GM23338 (cell line): ENCODE measurements around the gene HSD17B1. TPM values are rescaled to one million over a fixed set of nuclear protein-coding genes. Genes with fewer than 3 reads are reported as not detected.

Experiments used
- ATAC-seq: fragments of 200-7000 bp; cut with Tn5 transposase; 3 replicates; pipeline ENCODE4 v1.9.1; 2020
- DNase-seq: peaks from one replicate; pipeline ENCODE4 v3.0.0-alpha.2; 2015; ENCODE audit warnings: low spot score
- H2AFZ ChIP-seq: fragments of 200-600 bp; sonication (generic); 2 replicates; pipeline ENCODE4 v1.8.0; 2016; ENCODE audit warnings: antibody characterized with exemption, mild to moderate bottlenecking, moderate library complexity
- H3F3A ChIP-seq: fragments of 200-600 bp; sonication (generic); replicated peaks from 2 replicates; pipeline ENCODE4 v1.8.0; 2017; ENCODE audit warnings: antibody characterized with exemption, mixed run types, low read depth
- H3K27ac ChIP-seq: fragments of 200-600 bp; sonication (generic); 2 replicates; pipeline ENCODE4 v1.6.1; 2016; ENCODE audit warnings: low read depth
- H3K27me3 ChIP-seq: fragments of 200-600 bp; sonication (generic); 2 replicates; pipeline ENCODE4 v1.8.0; 2016; ENCODE audit warnings: mild to moderate bottlenecking, mixed run types, moderate library complexity; ENCODE audit not compliant: insufficient read depth
- H3K36me3 ChIP-seq: fragments of 200-600 bp; sonication (generic); 2 replicates; pipeline ENCODE4 v1.8.0; 2016; ENCODE audit warnings: mild to moderate bottlenecking; ENCODE audit not compliant: insufficient read depth
- H3K4me1 ChIP-seq: fragments of 200-600 bp; sonication (generic); 2 replicates; pipeline ENCODE4 v1.8.0; 2016; ENCODE audit warnings: mild to moderate bottlenecking, moderate library complexity; ENCODE audit not compliant: insufficient read depth
- H3K4me2 ChIP-seq: fragments of 200-600 bp; sonication (generic); 2 replicates; pipeline ENCODE4 v1.7.1; 2017; ENCODE audit warnings: mixed run types
- H3K4me3 ChIP-seq: fragments of 200-600 bp; sonication (generic); 2 replicates; pipeline ENCODE4 v1.6.1; 2016; ENCODE audit warnings: mixed run types
- H3K79me2 ChIP-seq: fragments of 200-600 bp; sonication (generic); replicated peaks from 2 replicates; pipeline ENCODE4 v1.8.0; 2017; ENCODE audit warnings: mild to moderate bottlenecking; ENCODE audit not compliant: insufficient read depth
- H3K9me2 ChIP-seq: fragments of 200-600 bp; sonication (generic); 2 replicates; pipeline ENCODE4 v1.8.0; 2017; ENCODE audit not compliant: insufficient read depth
- H4K20me1 ChIP-seq: fragments of 200-600 bp; sonication (generic); replicated peaks from 2 replicates; pipeline ENCODE4 v1.8.0; 2017; ENCODE audit warnings: mild to moderate bottlenecking; ENCODE audit not compliant: insufficient read depth
- H3K27ac Mint-ChIP-seq: 2 replicates; pipeline ENCODE4 v1.8.0; 2020; ENCODE audit warnings: inconsistent platforms, mild to moderate bottlenecking, moderate library complexity, mixed read lengths
- H3K27me3 Mint-ChIP-seq: 3 replicates; pipeline ENCODE4 v1.8.0; 2022; ENCODE audit warnings: low read depth, mild to moderate bottlenecking, moderate library complexity, mixed read lengths, inconsistent platforms; ENCODE audit not compliant: insufficient read depth, poor library complexity
- H3K36me3 Mint-ChIP-seq: 3 replicates; pipeline ENCODE4 v1.8.0; 2021; ENCODE audit warnings: low read depth, mild to moderate bottlenecking, inconsistent platforms, moderate library complexity, mixed read lengths
- H3K4me1 Mint-ChIP-seq: 3 replicates; pipeline ENCODE4 v1.8.0; 2020; ENCODE audit warnings: mild to moderate bottlenecking, inconsistent platforms, mixed read lengths
- H3K4me3 Mint-ChIP-seq: 3 replicates; pipeline ENCODE4 v1.8.0; 2021; ENCODE audit warnings: moderate library complexity, mild to moderate bottlenecking, inconsistent platforms, mixed read lengths
- H3K9me3 Mint-ChIP-seq: 3 replicates; pipeline ENCODE4 v1.8.0; 2020; ENCODE audit warnings: moderate library complexity, mild to moderate bottlenecking, inconsistent platforms, mixed read lengths
- CREB1 ChIP-seq: fragments of 250-450 bp; sonication (Bioruptor Pico); IDR thresholded peaks from 2 replicates; pipeline ENCODE4 v1.5.0; 2020; ENCODE audit warnings: low read depth, mild to moderate bottlenecking, moderate library complexity
- CTCF ChIP-seq, 2 experiments: fragments of 200-600 bp in 1 of 2; sonication (generic) in 1 of 2; conservative IDR thresholded peaks; 2 replicates each; pipeline versions ENCODE4 v1.5.1 to v1.6.1; 2016 to 2017; ENCODE audit warnings: antibody characterized with exemption in 2 of 2, low read depth in 2 of 2, mild to moderate bottlenecking in 2 of 2, moderate library complexity in 1 of 2
- ETS1 ChIP-seq: IDR thresholded peaks from 2 replicates; pipeline ENCODE4 v1.6.1; 2016; ENCODE audit warnings: antibody characterized with exemption
- EZH2 ChIP-seq: fragments of 200-600 bp; sonication (generic); IDR thresholded peaks from one replicate; pipeline ENCODE4 v1.8.0; 2017; ENCODE audit warnings: antibody characterized with exemption, mild to moderate bottlenecking, low read depth; ENCODE audit not compliant: unreplicated experiment
- EZH2phosphoT487 ChIP-seq: fragments of 200-600 bp; sonication (generic); IDR thresholded peaks from one replicate; pipeline ENCODE4 v1.8.1; 2018; ENCODE audit warnings: antibody characterized with exemption; ENCODE audit not compliant: unreplicated experiment
- JUNB ChIP-seq: IDR thresholded peaks from one replicate; pipeline ENCODE4 v1.6.1; 2016; ENCODE audit warnings: antibody characterized with exemption; ENCODE audit not compliant: unreplicated experiment
- NANOG ChIP-seq: IDR thresholded peaks from 2 replicates; pipeline ENCODE4 v1.6.1; 2016; ENCODE audit warnings: antibody characterized with exemption, borderline replicate concordance
- POLR2AphosphoS5 ChIP-seq: IDR thresholded peaks from 2 replicates; pipeline ENCODE4 v1.6.1; 2016; ENCODE audit warnings: antibody characterized with exemption, low read depth
- REST ChIP-seq: IDR thresholded peaks from one replicate; pipeline ENCODE4 v1.6.1; 2018; ENCODE audit warnings: antibody characterized with exemption; ENCODE audit not compliant: unreplicated experiment
- STAT1 ChIP-seq: IDR thresholded peaks from one replicate; pipeline ENCODE4 v1.6.1; 2016; ENCODE audit warnings: antibody characterized with exemption; ENCODE audit not compliant: unreplicated experiment
- ZNF114 ChIP-seq: fragments of 250-450 bp; sonication (Bioruptor Pico); IDR thresholded peaks from 2 replicates; pipeline ENCODE4 v1.5.0; 2020; ENCODE audit warnings: mild to moderate bottlenecking, moderate library complexity
- ZNF462 ChIP-seq: fragments of 250-450 bp; sonication (Bioruptor Pico); IDR thresholded peaks from 2 replicates; pipeline ENCODE4 v1.5.0; 2020; ENCODE audit warnings: mild to moderate bottlenecking, moderate library complexity
- polyA plus RNA-seq: library from polyadenylated mRNA; unstranded; fragments of >200 nt; fragmentation: Nextera tagmentation; extraction: Ambion mirVana; gene quantifications from 2 replicates; pipeline ENCODE4 v1.2.1, GENCODE V29; 2016
- total RNA-seq: library from RNA; depleted of rRNA; stranded (reverse); fragments of >200 nt; shearing (Covaris generic); gene quantifications from 2 replicates; pipeline ENCODE4 v1.2.3, GENCODE V29; 2014

Gene HSD17B1
- total and polyA plus RNA-seq, 2 experiments from 2014 or later = 0.97 to 1.7 TPM

- Mint-ChIP-seq H3K4me3 (peak within 1 kb of the TSS; percentile 97), H3K4me1 (peaks cover 23% of the 10 kb centered on the region), H3K9me3 (no peaks in the 10 kb centered on the region), H3K36me3 (peaks cover 69% of the 10 kb centered on the region), H3K27ac (peak within 1 kb of the TSS; percentile 94), H3K27me3 (peaks cover 10% of the 10 kb centered on the region)
- no peak for TF ChIP-seq EZH2phosphoT487
- no peak for TF ChIP-seq ZNF114 (CRISPR knock-in tag)
- no peak for TF ChIP-seq CREB1
- TF ChIP-seq STAT1 = no peak
- no peak for TF ChIP-seq EZH2
- TF ChIP-seq NANOG = no peak
- no peak; a peak in 1 of 4 replicates for TF ChIP-seq CTCF (conservative IDR thresholded peaks at IDR 0.05; ENCODE audit: low read depth in 2 of 2)
- TF ChIP-seq JUNB = no peak
- no peak for TF ChIP-seq ZNF462 (CRISPR knock-in tag)
- no peak for TF ChIP-seq REST
- TF ChIP-seq ETS1 = peak; percentile 77
- peak; percentile 87 for TF ChIP-seq POLR2AphosphoS5
- Histone ChIP-seq H3K4me1 (peaks cover 19% of the 10 kb centered on the region), H3K79me2 (peaks cover 27% of the 10 kb centered on the region), H2AFZ (no peak within 1 kb of the TSS; the same call in 1 of the 2 replicates), H3K9me2 (no peaks in the 10 kb centered on the region), H3K4me2 (peak within 1 kb of the TSS; percentile 93), H3F3A (peaks cover 48% of the 10 kb centered on the region), H3K27ac (peak within 1 kb of the TSS; percentile 86), H3K4me3 (peak within 1 kb of the TSS; percentile 88), H4K20me1 (peaks cover 7% of the 10 kb centered on the region), H3K36me3 (peaks cover 18% of the 10 kb centered on the region; the same call in 1 of the 2 replicates), H3K27me3 (no peaks in the 10 kb centered on the region)
- DNase-seq (peak; percentile 96), ATAC-seq (peak; percentile 72)
These were observed 14.3 kb downstream of the HSD17B1 start, which contains the start of gene MLX for GRCh38 chr17:42566883-42567573. TSS of gene MLX (plus strand) at chr17:42567100. CDS start at chr17:42567125, 25 bp downstream.
